Epidermal melanocyte (primary cell): ENCODE measurements around the gene LNX1.
"Not testable (repeated sequence)": the region's sequence is repeated elsewhere in the genome, so short reads cannot be mapped to it uniquely, and the experiment has no call there.

Experiments used
- DNase-seq: peaks from one replicate; pipeline ENCODE4 v3.0.0; 2011; ENCODE audit warnings: low spot score; ENCODE audit not compliant: insufficient read length

LNX1 gene

DNA sequence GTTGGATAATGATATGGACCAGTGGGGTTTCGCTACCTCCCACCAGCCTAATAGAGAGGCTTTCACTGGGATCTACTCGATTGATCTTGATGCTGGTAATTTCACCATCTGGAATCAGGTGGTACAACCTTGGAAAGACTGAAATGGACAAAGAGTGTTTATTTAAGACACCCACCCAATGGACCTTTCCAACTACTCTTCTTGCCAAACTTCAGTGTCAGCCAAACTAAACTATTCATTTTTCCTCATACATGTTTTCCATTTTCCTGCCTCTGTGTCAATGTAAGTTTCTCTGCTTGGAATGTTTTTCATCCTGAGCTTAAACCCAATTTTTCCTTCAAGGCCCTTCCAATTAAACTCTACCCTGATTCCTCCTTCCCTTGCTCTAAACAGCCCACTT lies 92.6 kb downstream of the LNX1 start:
- no peak for DNase-seq

DNA sequence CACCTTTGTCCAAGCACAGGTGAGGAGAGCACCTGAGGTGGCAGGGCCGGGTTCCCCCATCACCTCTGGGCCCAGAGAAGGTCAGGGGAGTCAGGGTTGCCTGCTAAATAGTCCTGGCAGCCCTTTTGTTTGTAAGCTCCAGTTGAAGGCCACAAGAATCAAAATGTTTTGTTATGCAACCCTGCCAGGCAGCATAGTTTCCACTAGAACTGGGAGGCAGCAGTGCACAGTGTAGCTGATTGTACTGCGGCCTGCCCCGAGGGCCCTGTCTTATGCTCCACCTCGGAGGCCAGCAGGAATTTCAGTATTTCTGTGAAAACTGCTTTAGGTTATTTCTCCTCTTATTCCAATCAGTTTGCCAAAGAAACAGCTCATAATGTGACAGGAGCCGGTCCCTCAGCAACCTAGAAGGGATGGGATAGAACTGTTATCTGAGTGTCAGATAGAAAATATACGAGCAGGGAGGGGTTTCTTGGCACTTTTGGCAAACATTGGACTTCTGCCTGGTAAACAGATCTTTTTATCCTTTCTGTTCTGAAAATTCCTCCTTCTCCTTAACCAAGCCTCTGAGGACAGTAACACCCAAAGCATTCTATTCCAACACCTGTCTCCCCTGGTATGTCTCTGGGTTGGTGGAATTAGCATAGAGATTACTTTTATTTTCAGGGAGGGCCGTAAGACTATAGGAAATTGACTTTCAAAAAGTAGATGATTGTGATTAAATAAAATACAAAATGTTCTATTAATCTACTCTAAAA lies 93.6 kb downstream of the LNX1 start:
- DNase-seq: peak; percentile 84

DNA sequence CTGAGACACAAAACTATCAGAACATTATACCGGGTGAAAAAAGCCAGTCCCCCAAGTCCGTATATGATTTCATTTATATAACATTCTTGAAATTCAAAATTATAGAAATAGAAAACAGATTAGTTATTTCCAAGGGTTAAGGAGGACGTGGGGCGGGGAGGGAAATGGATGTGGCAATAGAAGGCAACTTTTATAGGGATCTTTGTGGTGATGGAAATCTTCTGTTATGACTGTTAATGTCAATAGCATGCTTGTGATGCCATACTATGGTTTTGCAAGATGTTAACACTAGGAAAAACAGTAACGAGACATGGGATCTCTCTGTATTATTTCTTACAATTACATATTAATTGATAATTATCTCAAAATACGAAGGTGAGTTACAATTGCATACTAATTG lies 96.4 kb downstream of the LNX1 start:
- no peak for DNase-seq

DNA sequence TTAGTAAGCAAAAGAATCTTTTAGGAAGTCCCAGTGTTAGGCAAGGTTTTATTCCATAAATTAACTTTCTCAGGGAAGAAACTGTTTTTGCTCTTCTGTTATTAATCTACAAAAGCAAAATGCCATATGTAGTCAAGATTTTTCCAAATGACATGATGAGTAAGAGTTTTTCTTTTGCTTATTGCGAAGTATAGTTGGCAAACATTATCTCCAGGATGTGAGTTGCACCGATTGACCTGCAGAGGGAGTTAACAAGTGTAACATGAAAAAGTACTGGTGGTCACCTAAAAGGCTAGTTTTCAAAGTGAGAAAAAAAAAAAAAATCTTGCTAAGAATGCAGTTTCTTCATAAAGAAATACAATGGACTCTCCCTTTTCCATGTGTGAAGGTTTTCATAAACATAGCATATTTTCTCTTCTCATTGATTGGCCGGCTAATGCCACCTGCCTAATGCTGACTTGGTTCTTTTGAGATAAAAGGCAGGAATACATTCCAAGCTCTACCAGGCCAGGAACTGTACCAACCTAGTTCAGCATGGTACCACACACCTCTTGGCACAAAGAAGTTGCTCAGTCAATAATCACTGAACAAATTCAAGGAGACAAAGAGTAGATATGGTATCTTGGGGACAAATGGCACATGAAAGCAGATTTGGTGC lies 100.2 kb downstream of the LNX1 start:
- DNase-seq: peak; percentile 54

DNA sequence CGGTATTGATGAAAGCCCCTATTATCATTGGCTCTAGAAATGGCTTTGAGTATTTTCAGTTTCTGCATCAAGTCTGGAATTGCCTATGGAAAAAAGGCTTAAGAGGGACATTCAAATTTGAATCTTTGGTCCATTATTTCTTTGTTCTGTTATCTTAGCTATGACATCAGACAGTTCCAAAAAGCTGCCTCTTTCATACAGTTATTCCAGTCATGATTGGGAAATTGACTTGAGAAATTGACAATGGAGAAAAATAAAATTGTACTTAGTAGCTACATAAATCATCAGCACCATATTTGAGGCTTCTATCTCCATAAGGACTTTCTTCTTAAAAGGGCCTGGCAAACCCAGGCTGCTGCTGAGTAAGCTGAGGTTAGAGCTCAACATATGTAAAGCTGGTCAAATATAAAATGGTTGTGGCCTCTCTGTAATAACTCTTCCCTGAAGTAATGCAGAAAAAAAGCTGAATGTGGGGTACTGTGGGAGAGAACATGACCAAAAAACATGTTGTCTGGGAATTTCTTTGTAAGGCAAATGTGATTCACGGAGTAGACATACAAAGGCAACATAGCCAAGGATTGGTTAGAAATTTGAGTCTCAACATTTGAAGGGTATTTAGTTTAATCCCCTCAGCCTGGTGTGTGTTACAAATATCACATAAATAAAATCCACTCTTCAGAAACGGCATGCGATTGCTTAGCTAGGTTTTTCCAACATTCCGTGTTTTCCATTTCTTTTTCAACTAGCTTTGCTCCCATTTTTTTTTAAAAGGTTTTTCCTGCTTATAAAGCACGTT lies 100.9 kb downstream of the LNX1 start:
- DNase-seq: no peak

DNA sequence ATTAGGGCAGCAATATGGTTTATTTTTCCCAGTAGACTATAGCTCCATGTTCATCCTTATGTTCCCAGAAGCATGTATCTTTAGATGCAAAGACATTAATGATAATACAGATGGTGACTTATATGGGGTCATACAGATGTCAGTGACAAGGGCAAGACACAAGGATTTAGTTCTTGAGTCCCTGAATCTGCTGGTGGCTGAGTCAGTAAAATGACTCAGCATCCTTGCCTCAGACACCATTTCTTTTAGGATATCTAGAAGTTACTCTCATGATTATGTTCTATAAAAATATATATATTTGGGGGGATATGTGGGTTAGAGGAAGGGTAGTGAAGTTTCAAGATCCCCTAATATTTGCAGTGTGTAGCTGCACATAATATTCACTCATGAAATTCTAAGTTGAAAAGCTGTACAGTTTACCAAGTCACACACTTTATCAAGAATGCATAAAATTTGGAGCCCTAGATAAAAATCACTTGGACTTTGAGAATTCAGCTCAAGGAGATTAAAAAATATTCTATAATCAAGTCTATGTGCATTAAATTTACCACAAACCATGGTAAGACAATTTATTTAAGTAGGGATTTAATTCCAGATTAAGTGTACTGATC lies 101.9 kb downstream of the LNX1 start:
- DNase-seq: no peak

DNA sequence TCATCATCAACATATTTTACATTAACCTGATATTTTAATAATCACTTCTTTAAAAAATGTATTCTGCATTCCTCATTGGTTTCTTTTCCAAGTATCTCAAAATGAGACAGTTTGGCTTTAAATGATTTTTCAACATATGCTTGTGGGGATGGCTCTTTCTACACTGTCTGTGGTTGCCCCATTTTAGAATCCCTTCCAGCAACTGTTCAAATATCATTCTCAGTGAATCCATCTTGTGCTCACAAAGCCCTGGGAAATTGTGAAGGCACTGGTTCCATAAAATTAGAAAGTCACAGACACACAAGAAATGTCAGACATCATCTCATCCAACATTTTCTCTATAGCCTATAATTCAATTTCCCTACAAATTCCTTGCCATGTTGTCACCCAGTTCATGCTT lies 103.5 kb downstream of the LNX1 start:
- DNase-seq: no peak

DNA sequence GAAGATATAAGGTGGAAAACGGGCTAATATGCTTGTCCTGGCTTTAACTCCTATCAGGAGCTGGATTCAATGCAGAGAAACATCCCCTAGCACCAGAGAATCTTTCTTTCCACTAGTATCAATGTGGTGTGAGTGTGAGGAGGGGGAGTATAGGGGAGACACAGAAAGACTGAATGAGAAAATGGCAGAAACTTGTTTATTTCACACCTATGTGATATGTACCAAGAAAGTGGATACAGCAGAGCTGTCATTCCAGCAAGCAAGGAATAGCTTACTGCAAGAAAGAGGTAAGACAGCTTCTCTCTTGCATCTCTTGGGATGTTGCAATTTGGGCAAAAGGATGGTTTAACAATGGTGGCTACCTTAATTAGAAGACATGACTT lies 105.6 kb downstream of the LNX1 start:
- DNase-seq: no peak

DNA sequence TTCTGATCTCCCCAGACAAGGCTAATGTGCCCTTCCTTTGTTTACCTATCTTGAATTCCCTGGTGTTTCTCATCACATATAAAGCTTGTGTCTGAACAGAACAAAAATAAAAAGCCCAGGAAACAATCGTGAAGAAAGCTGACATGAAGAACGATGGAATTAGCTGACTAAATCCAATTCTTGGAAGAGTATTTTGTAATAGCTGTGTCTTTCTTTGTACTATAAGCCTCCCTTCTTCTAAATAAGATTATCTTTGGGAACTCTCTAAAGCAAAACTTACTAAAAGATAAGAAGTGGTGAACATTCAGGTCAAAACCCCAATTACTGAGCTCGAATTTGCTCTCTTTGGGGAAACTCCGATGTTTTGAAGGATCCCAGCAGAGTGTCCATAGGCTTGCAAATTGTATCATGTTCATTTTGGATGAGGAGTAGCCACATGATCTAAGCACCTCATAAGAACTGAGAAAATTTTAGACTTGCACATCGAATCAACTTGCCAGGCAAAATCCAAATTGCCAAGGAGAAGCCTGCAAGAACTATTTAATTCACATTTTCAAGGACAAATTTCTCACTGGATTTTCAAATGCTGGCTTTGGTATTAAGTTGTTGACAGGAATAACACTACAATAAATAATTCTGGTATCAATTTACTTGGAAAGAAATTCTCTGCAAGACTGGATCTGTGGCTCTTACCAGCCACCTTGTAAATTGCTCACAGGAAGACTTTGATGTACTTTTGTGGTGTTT lies 106.2 kb downstream of the LNX1 start:
- no peak for DNase-seq

DNA sequence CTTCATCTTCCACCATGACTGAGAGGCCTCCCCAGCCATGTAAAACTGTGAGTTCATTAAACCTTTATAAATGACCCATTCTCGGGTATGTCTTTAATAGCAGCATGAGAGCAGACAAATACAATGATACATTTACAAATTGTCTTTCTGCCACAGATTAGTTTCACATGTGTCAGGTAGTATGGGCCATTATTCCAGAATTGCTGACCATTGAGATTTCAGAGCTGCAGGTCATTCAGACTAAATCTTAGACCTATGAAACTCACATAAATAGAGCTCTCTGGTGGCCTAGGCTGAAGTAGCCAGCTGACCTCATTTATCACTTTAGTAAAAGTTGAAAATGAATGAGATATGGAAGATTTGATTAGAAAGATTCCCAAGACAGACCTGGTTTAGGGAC lies 108.0 kb downstream of the LNX1 start:
- no peak for DNase-seq

DNA sequence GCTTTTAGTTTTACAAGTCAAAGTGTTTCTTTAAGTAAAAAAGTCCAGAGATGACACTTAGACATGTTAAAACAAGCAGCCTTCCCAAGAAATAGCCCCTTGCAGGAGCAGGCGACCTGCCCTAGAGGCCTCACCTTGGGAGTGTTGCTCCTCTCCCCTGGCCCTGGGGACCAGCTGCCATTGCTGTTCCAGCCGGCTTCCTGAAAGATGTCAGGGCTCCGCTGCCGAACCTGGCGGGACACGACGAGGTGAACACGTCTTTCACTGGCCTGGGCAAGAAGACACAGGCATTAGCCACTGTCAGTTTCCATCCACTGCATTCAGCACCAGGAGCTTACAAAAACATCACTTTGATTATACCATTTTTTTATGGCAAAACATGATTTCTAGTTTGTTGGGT lies 109.7 kb downstream of the LNX1 start:
- no peak for DNase-seq

DNA sequence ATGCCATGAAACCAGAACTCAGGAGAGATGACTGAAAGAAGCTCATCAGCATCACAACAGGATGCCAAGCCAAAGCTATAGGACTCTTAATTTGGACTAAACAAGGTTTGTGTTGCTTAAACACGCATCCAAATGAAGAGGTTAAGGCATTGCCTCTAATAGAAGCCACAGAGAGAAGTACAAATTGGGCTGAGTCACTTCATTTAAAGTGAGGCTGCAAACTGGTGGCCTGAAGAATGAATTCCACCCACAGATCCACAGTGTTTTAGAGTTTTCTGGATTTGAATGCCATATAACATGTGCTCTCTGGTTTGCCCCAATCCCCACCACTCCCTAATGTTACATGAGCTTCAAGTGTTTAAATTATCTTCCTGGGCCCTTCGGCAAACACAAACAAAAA lies 110.4 kb downstream of the LNX1 start:
- no peak for DNase-seq

DNA sequence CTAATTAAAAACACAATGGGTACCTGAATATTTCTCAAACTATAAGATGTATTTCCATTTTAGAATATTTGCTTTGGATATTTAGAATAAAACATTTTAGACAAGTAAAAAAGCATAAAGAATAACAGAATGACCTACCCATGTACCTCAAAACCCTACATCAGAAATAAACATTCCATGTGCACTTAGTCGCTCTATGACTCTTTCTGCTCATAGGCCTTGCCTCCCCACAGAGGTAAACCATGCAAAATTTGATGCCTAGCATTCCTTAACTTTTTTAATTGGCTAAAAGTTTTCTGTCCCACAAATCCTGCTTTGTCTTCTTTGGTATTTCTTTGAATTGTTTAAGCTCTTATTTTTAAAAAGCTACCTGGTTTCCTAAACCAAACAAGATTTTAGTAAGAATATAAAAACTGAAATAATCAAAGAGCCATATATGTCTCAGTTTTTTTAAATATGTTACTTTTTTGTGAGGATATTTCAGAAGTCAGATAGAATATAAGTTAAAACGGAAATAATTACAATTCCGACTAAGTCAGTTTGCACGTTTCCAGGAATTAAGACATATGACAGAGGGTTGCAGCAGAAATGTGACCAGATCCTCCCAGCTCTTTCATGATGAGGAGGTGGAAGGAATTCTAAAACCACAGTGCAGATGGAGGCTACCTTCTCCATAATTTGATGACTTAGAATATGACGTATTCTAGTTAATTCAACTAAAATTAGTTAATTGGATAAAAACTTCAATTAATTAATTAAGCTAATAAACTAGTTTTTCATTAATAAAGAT lies 111.4 kb downstream of the LNX1 start:
- DNase-seq: no peak

DNA sequence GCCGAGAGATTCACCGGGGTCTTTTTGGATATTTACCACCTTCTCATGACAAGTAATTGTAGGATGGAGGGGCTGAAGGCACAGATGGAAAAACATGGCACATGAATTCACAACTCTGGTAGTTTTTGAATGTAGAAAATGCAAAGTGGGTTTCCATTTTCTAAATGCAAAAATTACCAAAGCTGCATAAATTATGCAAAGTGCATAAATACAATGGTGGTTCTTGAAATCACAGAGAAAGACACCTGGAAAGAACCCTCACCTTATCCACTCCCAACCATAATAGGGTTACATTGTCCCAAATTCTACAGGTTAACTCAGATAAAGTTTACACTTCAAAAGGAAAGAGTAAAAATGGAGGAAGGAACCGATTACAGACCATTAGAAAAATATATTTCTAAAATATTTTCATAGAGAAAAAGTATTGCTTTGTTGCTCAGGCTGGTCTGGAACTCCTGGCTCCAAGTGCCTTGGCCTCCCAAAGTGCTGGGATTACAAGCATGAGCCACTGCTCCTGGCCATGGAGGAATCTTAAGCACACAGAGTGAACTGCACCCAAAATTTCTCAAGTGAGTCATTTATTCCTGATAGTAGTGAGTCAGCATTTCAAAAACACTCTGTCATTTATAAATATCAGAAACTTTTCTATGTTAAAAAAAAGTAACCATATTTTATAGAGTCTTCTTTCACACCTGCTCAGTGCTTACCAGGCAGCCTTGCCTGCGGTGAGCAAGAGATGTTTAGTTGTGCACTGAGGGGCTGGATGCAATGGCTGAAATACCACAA lies 112.4 kb downstream of the LNX1 start:
- DNase-seq: no peak

DNA sequence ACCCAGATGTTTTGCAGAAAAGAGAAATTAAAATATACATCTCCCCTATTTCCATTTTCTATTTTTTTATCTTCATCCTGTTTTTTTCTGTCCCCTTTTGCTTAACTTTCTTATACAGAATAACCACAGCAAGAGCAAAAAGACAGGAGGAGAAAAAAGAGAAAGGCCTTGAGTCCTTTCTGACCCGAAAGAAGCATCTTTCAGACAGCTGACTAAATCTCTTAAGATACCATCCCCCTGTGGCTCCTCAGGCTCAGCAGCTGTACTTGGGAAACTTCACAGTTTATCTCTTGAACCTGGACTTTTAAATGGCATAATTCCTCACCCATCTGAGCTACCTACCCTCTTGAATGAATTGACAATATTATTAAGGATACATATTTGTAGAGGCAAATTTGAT lies 113.7 kb downstream of the LNX1 start:
- DNase-seq: no peak

DNA sequence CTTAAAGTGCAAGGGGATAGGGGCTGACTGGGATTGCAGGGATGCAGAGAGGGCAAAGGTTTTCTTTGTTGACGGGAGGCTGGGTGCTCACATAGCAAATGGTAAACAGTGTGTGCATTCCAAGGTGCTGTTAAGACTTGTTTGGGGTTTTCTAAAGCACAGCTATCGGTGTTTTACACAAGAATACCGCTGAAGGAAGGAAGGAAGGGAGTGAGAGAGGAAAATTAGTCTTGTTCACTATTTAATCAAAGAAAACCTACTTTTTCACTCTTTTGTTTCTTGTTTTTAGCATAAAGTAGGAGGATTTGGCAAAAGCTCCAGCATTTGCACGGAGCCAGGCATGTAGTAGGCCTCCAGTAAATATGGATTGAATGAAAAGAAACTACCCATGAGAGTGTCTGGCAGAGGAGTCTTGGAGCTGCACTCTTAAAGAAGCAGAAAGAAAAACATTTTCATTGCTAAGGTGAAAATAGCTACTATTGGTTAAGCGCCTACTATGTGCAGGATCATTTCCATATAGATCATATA lies 114.2 kb downstream of the LNX1 start:
- no peak for DNase-seq

DNA sequence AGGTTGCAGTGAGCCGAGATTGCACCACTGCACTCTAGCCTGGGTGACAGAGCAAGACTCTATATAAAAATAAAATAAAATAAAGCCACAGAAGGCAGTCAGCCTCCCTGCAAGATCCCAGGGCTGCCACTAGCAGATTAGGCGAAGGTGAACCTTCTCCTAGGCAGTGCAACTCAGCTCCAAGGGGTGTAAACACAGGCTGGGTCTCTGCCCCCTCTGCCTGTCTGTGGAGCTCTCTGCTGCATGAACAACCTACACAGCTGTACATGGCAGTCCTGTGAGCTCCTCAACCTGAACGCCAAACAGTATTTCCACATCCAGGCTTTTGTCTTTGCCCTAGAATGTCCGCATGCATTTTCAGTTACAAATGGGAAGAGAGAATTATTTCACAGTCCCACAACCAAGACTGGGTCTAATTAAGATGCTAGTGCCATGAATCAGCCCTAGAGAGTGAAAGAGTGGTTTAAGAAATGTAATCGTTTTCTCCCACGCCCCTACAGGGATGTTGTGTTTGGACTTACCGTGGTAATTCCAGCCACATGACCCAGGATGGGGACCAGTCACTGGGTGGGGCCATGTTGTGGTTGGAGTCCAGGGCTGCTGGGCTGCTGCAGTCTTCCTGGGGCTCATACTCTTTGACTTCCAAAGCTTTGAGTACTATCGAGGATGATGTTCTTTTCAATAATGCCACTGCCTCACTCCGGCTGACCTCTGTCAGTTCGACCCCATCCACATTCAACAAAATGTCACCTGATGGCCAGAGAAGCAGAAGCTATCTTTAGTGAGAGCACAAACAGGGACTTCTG lies 114.9 kb downstream of the LNX1 start:
- peak; percentile 52 for DNase-seq

DNA sequence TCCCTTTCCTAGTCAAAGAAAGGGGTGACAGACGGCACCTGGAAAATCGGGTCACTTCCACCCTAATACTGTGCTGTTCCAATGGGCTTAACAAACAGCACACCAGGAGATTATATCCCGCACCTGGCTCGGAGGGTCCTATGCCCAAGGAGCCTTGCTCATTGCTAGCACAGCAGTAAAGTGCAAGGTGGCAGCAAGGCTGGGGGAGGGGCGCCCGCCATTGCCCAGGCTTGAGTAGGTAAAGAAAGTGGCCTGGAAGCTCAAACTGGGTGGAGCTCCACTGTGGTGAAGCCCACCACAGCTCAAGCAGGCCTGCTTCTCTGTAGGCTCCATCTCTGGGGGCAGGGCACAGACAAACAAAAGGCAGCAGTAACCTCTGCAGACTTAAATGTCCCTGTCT lies 124.7 kb downstream of the LNX1 start:
- not testable (repeated sequence) for DNase-seq

DNA sequence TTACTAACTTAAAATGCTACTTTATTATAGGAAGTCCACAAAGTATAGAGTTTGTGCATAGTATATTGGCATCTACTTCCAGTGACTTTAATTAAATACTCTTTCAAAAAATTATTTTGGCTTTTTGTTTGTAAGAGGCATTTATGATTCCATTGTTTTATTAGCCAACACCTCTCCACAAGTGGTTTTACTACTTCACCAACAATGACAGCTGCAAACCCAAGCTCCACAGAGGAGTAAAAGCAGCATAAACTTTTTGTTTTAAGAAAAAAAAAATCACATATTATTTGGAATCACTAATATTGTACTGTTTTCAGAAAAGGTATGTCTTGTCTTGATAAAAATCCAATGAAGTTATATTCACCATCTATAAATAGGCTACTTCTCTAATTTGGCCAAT lies 125.4 kb downstream of the LNX1 start:
- DNase-seq: no peak
